GM23338 (cell line): ENCODE data around the gene PLEKHD1. TPM values are rescaled to one million over a fixed set of nuclear protein-coding genes. Genes with fewer than 3 reads are reported as not detected.

Source experiments
- CTCF ChIP-seq, 2 experiments: fragments of 200-600 bp in 1 of 2; sonication (generic) in 1 of 2; conservative IDR thresholded peaks; 2 replicates each; pipeline versions ENCODE4 v1.5.1 to v1.6.1; 2016 to 2017; ENCODE audit warnings: antibody characterized with exemption in 2 of 2, low read depth in 2 of 2, mild to moderate bottlenecking in 2 of 2, moderate library complexity in 1 of 2
- EZH2 ChIP-seq: fragments of 200-600 bp; sonication (generic); IDR thresholded peaks from one replicate; pipeline ENCODE4 v1.8.0; 2017; ENCODE audit warnings: antibody characterized with exemption, mild to moderate bottlenecking, low read depth; ENCODE audit not compliant: unreplicated experiment
- EZH2phosphoT487 ChIP-seq: fragments of 200-600 bp; sonication (generic); IDR thresholded peaks from one replicate; pipeline ENCODE4 v1.8.1; 2018; ENCODE audit warnings: antibody characterized with exemption; ENCODE audit not compliant: unreplicated experiment
- POLR2AphosphoS5 ChIP-seq: IDR thresholded peaks from 2 replicates; pipeline ENCODE4 v1.6.1; 2016; ENCODE audit warnings: antibody characterized with exemption, low read depth
- STAT1 ChIP-seq: IDR thresholded peaks from one replicate; pipeline ENCODE4 v1.6.1; 2016; ENCODE audit warnings: antibody characterized with exemption; ENCODE audit not compliant: unreplicated experiment
- ZNF114 ChIP-seq: fragments of 250-450 bp; sonication (Bioruptor Pico); IDR thresholded peaks from 2 replicates; pipeline ENCODE4 v1.5.0; 2020; ENCODE audit warnings: mild to moderate bottlenecking, moderate library complexity
- ZNF331 ChIP-seq: fragments of 250-450 bp; sonication (Bioruptor Pico); IDR thresholded peaks from 2 replicates; pipeline ENCODE4 v1.5.0; 2020; ENCODE audit warnings: low read depth, mild to moderate bottlenecking, moderate library complexity
- polyA plus RNA-seq: library from polyadenylated mRNA; unstranded; fragments of >200 nt; fragmentation: Nextera tagmentation; extraction: Ambion mirVana; gene quantifications from 2 replicates; pipeline ENCODE4 v1.2.1, GENCODE V29; 2016
- total RNA-seq: library from RNA; depleted of rRNA; stranded (reverse); fragments of >200 nt; shearing (Covaris generic); gene quantifications from 2 replicates; pipeline ENCODE4 v1.2.3, GENCODE V29; 2014
- TF ChIP-seq, protein P1 (sequence below): fragments of 250-450 bp; sonication (Bioruptor Pico); IDR thresholded peaks from 2 replicates; pipeline ENCODE4 v1.5.0; 2020; ENCODE audit warnings: mild to moderate bottlenecking, moderate library complexity
- TF ChIP-seq, protein P2 (sequence below): IDR thresholded peaks from one replicate; pipeline ENCODE4 v1.6.1; 2018; ENCODE audit warnings: antibody characterized with exemption; ENCODE audit not compliant: unreplicated experiment

PLEKHD1 gene
- total and polyA plus RNA-seq, 2 experiments from 2014 or later: 0.19 to 0.28 TPM

GRCh38 chr14:69573831-69574262, 89.3 kb downstream of the PLEKHD1 start (continued):
- TF ChIP-seq, protein P1, sequence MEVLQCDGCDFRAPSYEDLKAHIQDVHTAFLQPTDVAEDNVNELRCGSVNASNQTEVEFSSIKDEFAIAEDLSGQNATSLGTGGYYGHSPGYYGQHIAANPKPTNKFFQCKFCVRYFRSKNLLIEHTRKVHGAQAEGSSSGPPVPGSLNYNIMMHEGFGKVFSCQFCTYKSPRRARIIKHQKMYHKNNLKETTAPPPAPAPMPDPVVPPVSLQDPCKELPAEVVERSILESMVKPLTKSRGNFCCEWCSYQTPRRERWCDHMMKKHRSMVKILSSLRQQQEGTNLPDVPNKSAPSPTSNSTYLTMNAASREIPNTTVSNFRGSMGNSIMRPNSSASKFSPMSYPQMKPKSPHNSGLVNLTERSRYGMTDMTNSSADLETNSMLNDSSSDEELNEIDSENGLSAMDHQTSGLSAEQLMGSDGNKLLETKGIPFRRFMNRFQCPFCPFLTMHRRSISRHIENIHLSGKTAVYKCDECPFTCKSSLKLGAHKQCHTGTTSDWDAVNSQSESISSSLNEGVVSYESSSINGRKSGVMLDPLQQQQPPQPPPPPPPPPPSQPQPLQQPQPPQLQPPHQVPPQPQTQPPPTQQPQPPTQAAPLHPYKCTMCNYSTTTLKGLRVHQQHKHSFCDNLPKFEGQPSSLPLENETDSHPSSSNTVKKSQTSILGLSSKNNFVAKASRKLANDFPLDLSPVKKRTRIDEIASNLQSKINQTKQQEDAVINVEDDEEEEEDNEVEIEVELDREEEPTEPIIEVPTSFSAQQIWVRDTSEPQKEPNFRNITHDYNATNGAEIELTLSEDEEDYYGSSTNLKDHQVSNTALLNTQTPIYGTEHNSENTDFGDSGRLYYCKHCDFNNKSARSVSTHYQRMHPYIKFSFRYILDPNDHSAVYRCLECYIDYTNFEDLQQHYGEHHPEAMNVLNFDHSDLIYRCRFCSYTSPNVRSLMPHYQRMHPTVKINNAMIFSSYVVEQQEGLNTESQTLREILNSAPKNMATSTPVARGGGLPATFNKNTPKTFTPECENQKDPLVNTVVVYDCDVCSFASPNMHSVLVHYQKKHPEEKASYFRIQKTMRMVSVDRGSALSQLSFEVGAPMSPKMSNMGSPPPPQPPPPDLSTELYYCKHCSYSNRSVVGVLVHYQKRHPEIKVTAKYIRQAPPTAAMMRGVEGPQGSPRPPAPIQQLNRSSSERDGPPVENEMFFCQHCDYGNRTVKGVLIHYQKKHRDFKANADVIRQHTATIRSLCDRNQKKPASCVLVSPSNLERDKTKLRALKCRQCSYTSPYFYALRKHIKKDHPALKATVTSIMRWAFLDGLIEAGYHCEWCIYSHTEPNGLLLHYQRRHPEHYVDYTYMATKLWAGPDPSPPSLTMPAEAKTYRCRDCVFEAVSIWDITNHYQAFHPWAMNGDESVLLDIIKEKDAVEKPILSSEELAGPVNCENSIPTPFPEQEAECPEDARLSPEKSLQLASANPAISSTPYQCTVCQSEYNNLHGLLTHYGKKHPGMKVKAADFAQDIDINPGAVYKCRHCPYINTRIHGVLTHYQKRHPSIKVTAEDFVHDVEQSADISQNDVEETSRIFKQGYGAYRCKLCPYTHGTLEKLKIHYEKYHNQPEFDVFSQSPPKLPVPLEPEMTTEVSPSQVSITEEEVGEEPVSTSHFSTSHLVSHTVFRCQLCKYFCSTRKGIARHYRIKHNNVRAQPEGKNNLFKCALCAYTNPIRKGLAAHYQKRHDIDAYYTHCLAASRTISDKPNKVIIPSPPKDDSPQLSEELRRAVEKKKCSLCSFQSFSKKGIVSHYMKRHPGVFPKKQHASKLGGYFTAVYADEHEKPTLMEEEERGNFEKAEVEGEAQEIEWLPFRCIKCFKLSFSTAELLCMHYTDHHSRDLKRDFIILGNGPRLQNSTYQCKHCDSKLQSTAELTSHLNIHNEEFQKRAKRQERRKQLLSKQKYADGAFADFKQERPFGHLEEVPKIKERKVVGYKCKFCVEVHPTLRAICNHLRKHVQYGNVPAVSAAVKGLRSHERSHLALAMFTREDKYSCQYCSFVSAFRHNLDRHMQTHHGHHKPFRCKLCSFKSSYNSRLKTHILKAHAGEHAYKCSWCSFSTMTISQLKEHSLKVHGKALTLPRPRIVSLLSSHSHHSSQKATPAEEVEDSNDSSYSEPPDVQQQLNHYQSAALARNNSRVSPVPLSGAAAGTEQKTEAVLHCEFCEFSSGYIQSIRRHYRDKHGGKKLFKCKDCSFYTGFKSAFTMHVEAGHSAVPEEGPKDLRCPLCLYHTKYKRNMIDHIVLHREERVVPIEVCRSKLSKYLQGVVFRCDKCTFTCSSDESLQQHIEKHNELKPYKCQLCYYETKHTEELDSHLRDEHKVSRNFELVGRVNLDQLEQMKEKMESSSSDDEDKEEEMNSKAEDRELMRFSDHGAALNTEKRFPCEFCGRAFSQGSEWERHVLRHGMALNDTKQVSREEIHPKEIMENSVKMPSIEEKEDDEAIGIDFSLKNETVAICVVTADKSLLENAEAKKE (CRISPR knock-in tag): no peak
- TF ChIP-seq STAT1 (no peak), CTCF (conservative IDR thresholded peaks at IDR 0.05; ENCODE audit: low read depth in 2 of 2) (no peak), POLR2AphosphoS5 (no peak), EZH2phosphoT487 (no peak), EZH2 (no peak), ZNF331 (CRISPR knock-in tag) (no peak), ZNF114 (CRISPR knock-in tag) (no peak)
- TF ChIP-seq, protein P2, sequence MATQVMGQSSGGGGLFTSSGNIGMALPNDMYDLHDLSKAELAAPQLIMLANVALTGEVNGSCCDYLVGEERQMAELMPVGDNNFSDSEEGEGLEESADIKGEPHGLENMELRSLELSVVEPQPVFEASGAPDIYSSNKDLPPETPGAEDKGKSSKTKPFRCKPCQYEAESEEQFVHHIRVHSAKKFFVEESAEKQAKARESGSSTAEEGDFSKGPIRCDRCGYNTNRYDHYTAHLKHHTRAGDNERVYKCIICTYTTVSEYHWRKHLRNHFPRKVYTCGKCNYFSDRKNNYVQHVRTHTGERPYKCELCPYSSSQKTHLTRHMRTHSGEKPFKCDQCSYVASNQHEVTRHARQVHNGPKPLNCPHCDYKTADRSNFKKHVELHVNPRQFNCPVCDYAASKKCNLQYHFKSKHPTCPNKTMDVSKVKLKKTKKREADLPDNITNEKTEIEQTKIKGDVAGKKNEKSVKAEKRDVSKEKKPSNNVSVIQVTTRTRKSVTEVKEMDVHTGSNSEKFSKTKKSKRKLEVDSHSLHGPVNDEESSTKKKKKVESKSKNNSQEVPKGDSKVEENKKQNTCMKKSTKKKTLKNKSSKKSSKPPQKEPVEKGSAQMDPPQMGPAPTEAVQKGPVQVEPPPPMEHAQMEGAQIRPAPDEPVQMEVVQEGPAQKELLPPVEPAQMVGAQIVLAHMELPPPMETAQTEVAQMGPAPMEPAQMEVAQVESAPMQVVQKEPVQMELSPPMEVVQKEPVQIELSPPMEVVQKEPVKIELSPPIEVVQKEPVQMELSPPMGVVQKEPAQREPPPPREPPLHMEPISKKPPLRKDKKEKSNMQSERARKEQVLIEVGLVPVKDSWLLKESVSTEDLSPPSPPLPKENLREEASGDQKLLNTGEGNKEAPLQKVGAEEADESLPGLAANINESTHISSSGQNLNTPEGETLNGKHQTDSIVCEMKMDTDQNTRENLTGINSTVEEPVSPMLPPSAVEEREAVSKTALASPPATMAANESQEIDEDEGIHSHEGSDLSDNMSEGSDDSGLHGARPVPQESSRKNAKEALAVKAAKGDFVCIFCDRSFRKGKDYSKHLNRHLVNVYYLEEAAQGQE: no peak
